KG1 (cell line): ENCODE results near the gene TRAF1.
"Not testable (repeated sequence)": the region's sequence is repeated elsewhere in the genome, so short reads cannot be mapped to it uniquely, and the experiment has no call there.

ENCODE experiments used
- DNase-seq: peaks from one replicate; lab custom pipeline; 2025; lab: John Stamatoyannopoulos, UW

Gene TRAF1, protein sequence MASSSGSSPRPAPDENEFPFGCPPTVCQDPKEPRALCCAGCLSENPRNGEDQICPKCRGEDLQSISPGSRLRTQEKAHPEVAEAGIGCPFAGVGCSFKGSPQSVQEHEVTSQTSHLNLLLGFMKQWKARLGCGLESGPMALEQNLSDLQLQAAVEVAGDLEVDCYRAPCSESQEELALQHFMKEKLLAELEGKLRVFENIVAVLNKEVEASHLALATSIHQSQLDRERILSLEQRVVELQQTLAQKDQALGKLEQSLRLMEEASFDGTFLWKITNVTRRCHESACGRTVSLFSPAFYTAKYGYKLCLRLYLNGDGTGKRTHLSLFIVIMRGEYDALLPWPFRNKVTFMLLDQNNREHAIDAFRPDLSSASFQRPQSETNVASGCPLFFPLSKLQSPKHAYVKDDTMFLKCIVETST

GRCh38 chr9:120926397-120926928, at the start of gene TRAF1:
Gene TRAF1 (minus strand): TSS chr9:120926796. CDS start chr9:120926075, 721 bp downstream.
- no peak for DNase-seq

- DNase-seq: peak; percentile 38
Observed at GRCh38 chr9:120974921-120975320, 48.3 kb upstream of the TRAF1 start.

GRCh38 chr9:120974181-120974580, 47.6 kb upstream of the TRAF1 start:
- no peak for DNase-seq

- DNase-seq: no peak
Observed at GRCh38 chr9:120971938-120972337, 45.3 kb upstream of the TRAF1 start.

- not testable (repeated sequence) for DNase-seq
Observed at GRCh38 chr9:120971471-120971870, 44.9 kb upstream of the TRAF1 start.

DNA sequence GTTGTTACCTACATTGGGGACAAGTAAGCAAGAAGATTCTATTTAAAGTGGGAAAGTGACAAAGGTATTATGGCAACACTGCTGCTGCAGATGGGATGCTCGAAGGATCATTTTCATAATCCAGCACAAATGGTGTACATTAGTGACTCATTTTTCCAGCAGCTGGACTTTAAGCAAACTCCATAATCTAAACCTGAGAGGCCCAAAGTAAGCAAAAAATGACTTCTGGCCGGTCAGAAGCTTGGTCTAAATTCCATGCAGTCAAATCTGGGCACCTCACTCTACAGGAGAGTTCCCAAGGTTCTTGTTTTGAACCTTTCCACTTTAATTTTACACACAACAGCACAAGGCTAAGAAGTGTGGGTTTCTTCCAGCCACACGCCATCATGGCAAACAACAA, 43.6 kb upstream of the TRAF1 start:
- no peak for DNase-seq

DNA sequence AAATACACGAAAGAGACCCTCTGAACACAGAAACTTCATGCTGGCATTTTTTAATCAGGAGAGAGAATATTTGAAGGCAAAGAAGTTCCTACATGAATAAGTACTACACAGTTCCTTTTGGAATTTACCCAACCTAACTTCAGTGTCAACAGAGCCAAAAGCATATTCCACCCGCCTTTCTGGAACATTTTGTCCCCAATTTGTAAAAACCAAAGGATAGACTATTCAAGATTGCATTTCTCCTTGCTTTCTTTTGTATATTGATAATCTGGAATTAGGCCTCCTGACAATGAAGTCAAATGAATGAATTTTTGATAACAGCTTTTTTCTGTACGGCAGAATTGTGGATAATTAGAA, 39.4 kb upstream of the TRAF1 start:
- DNase-seq: no peak

- no peak for DNase-seq
Observed at GRCh38 chr9:120965344-120966012, 38.9 kb upstream of the TRAF1 start.

DNA sequence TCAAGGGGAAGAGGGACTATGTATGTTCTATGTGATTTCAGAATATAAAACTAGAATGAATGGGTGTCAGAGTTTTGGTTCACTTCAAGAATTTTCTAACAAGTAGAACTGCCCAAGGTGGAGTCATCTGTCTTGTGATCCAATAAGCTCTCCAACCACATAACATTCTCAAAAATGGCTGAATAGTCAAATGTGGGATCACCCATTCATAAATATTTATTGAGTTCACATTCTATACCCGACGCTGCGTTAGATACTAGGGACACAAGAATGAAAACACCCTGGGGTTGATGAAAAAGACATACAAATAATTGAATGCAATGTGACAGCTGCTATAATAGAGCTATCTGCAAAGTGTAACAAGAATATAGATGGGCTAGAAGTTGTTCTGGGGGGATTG, 35.3 kb upstream of the TRAF1 start:
- no peak for DNase-seq

- no peak for DNase-seq
Observed at GRCh38 chr9:120960001-120960400, 33.4 kb upstream of the TRAF1 start.

DNA sequence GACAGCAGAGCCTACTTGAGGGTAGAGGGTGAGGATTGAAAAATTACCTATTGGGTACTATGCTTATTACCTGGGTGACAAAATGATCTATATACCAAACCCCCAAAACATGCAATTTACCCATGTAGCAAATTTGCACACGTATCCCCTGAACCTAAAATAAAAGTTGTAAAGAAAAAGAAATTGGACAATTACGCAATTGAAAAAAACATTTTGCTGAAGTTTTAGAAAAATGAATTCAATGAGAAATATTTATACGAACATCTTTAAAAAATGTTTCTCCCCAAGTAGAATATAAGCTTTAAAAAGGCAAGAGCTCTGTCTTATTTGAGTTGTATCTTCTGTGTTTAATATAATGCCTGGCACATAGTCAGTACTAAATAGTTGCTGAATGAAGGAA, 30.3 kb upstream of the TRAF1 start:
- no peak for DNase-seq

DNA sequence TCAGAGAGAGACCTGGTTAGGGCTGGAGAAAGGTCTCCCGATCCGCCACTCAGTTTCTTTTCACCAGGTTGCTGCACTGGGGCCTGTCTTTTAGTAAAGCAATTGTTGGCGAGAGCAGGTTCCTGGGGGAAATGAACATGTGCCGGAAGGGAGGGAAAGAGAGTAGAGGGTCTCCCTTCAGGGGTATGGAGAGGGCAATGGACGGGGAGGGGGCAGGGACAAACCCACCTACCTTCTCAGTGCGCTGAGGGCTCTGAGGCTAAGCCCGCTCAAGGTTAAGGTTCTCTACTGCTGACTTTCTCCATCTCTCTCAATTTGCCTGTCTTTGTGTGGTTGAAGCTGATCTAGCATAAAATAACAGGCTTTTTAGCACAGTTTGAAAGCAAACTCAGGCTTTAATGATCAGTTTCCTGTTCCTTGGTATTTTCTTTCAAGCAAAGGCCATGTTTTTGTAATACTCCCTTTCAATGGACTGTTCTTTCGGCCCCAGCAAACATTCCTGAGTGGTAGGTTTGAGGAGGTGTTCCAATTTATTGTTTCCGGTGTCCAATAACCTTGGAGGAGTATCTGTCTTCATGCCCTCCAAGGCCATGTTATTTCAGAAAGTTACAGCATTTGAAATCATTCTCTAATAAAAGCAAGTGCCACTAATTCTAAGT, 25.5 kb upstream of the TRAF1 start:
- DNase-seq: no peak

- no peak for DNase-seq
Observed at GRCh38 chr9:120950421-120951388, 24.1 kb upstream of the TRAF1 start.

DNA sequence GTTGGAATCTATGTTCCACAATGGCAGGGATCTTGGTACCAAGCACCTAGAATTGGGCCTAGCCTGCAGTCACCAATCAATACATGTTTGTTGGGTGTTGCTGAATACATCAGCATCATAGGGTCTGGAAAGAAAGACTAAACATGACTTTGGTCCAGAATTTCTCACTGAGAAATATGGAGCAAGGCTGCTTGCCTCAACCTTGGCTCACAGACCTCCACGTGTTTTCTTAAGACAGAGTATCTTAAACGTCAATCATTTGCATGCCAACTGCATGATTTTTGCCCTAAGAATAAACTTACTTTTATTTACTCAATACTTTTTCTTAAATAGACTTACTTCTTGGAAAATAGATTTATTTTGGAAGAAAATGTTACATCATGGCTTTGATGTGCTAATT, 22.7 kb upstream of the TRAF1 start:
- DNase-seq: no peak

DNA sequence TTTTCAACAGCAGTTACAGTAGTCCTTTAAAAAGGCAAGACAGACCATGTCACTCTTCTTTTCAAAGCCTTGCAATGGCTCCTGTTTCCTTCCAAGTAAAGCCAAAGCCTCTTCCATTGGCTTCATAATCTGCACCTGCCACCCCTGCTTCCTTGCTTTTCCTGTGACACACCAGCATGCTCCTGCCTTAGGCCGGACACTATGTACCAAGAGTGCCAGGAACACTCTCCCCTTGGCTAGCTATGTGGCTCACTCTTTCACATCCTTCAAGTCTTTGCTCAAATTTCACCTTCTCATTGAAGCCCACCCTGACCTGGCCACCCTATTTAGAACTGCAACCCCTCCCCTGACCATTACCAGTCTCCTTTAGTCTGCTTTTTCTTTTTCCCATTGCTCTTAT, 22.2 kb upstream of the TRAF1 start:
- no peak for DNase-seq

- DNase-seq: no peak
Observed at GRCh38 chr9:120947222-120947621, 20.6 kb upstream of the TRAF1 start.

GRCh38 chr9:120946259-120946658, 19.7 kb upstream of the TRAF1 start:
- DNase-seq: no peak

DNA sequence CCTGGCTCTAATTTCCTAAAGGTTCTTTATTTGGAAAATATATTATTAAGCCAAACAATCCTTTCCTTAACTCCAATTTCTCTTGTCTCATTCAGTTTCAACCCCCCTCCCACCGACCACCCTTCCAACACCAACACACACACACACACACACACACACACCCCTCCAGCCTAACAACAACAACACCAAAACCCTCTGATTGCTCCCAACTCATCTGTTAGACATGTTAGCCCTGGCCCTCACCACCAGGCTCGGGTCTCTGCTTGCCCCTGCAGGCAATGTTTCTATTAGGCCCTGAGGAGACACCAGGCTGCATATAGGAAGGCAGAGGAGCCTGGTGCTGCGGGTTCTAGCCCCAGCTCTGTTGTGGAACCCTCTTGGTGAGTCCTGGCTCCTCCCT, 18.4 kb upstream of the TRAF1 start:
- DNase-seq: no peak

DNA sequence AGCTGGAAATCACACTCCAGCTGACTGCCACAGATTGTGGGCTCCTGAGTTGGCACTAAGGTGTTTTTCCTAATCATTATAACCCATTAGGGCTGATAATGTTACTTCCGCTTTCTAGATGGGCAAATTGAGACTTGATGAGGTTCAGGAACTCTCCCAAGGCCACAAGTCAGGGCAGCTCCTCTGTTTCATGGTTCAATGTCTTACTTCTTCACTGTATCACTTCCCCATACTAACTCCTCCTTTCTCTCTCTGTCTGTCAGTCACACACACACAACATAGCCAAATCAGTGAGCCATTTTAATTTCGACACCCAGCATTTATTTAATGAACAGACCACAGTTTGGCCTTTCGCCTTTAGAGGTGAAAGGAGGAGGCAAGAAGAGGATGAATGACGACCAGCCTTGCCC, 17.8 kb upstream of the TRAF1 start:
- DNase-seq: no peak

GRCh38 chr9:120942186-120943001, 15.8 kb upstream of the TRAF1 start:
- DNase-seq: no peak
